NB4 (cell line): ENCODE results near the gene MFN2.

Experiments used
- DNase-seq: peaks from one replicate; pipeline ENCODE4 v3.0.0; 2010; ENCODE audit warnings: low read depth
- H3K4me3 ChIP-seq: one replicate; pipeline ENCODE4 v1.5.1; 2011; ENCODE audit warnings: mild to moderate bottlenecking, low read depth, low read length, moderate library complexity
- CTCF ChIP-seq: IDR thresholded peaks from one replicate; pipeline ENCODE4 v1.5.1; 2012; ENCODE audit warnings: low read depth, low read length
- MAX ChIP-seq: IDR thresholded peaks from 2 replicates; pipeline ENCODE4 v1.6.1; 2011; ENCODE audit warnings: low read depth, low read length
- MYC ChIP-seq: IDR thresholded peaks from 2 replicates; pipeline ENCODE4 v1.6.1; 2011; ENCODE audit warnings: low read depth, low read length
- POLR2A ChIP-seq: IDR thresholded peaks from 2 replicates; pipeline ENCODE4 v1.6.1; 2011; ENCODE audit warnings: mild to moderate bottlenecking; ENCODE audit not compliant: insufficient read length; ENCODE audit errors: extremely low read depth

Gene MFN2

GRCh38 chr1:11946647-11947046 lies 33.6 kb upstream of the MFN2 start:
- H3K4me3 ChIP-seq, result no peak overlapping the region
- TF ChIP-seq CTCF, result no peak
- TF ChIP-seq POLR2A, result no peak
- DNase-seq, result peak; percentile 41

- no peak overlapping the region for H3K4me3 ChIP-seq
- peak; percentile 61 for DNase-seq
- TF ChIP-seq CTCF (no peak), MAX (peak; percentile 57), MYC (no peak)
These were observed 31.3 kb upstream of the MFN2 start for GRCh38 chr1:11948822-11949458.

GRCh38 chr1:11951901-11952300 lies 28.3 kb upstream of the MFN2 start:
- DNase-seq, result no peak
- TF ChIP-seq MYC (no peak), CTCF (no peak)
- H3K4me3 ChIP-seq, result no peak overlapping the region

GRCh38 chr1:11952455-11953109 lies 27.7 kb upstream of the MFN2 start:
- no peak overlapping the region for H3K4me3 ChIP-seq
- no peak for DNase-seq
- TF ChIP-seq CTCF, result no peak
- TF ChIP-seq POLR2A, result no peak
- no peak for TF ChIP-seq MYC
- TF ChIP-seq MAX, result no peak

- no peak for DNase-seq
- H3K4me3 ChIP-seq, result no peak overlapping the region
- TF ChIP-seq POLR2A, result no peak
- TF ChIP-seq CTCF, result no peak
- TF ChIP-seq MAX, result no peak
- TF ChIP-seq MYC, result no peak
These were observed 25.0 kb upstream of the MFN2 start for GRCh38 chr1:11955221-11955620.

- no peak overlapping the region for H3K4me3 ChIP-seq
- no peak for DNase-seq
- TF ChIP-seq POLR2A, result no peak
- TF ChIP-seq MAX, result no peak
- TF ChIP-seq CTCF, result no peak
- no peak for TF ChIP-seq MYC
These were observed 22.8 kb upstream of the MFN2 start for GRCh38 chr1:11957398-11957797.
